Smooth muscle cell (in vitro differentiated cells): ENCODE measurements around the gene TTL. TPM values are rescaled to one million over a fixed set of nuclear protein-coding genes. Genes with fewer than 3 reads are reported as not detected.
"Not testable (repeated sequence)": the region's sequence is repeated elsewhere in the genome, so short reads cannot be mapped to it uniquely, and the experiment has no call there.

Experiments used
- DNase-seq: peaks from one replicate; lab custom pipeline; 2025; ENCODE audit not compliant: unreplicated experiment; lab: John Stamatoyannopoulos, UW
- H2AFZ ChIP-seq: fragments of 200-600 bp; sonication (generic); 2 replicates; pipeline ENCODE4 v1.6.0; 2016; ENCODE audit warnings: antibody characterized with exemption, low read depth, mild to moderate bottlenecking
- H3F3A ChIP-seq: fragments of 200-600 bp; sonication (generic); 2 replicates; pipeline ENCODE4 v1.6.0; 2017; ENCODE audit warnings: antibody characterized with exemption, low read depth
- H3K27ac ChIP-seq: fragments of 200-600 bp; sonication (generic); 2 replicates; pipeline ENCODE4 v1.5.1; 2016; ENCODE audit warnings: low read depth, mild to moderate bottlenecking
- H3K27me3 ChIP-seq: fragments of 200-600 bp; sonication (generic); 2 replicates; pipeline ENCODE4 v1.6.1; 2016; ENCODE audit warnings: low read depth, mild to moderate bottlenecking
- H3K36me3 ChIP-seq: fragments of 200-600 bp; sonication (generic); 2 replicates; pipeline ENCODE4 v1.5.1; 2016; ENCODE audit warnings: low read depth
- H3K4me1 ChIP-seq: fragments of 200-600 bp; sonication (generic); 2 replicates; pipeline ENCODE4 v1.5.1; 2016; ENCODE audit warnings: low read depth
- H3K4me2 ChIP-seq: fragments of 200-600 bp; sonication (generic); 2 replicates; pipeline ENCODE4 v1.6.0; 2016; ENCODE audit warnings: mild to moderate bottlenecking
- H3K4me3 ChIP-seq: fragments of 200-600 bp; sonication (generic); 2 replicates; pipeline ENCODE4 v1.5.1; 2016; ENCODE audit warnings: mild to moderate bottlenecking
- H3K79me2 ChIP-seq: fragments of 200-600 bp; sonication (generic); 2 replicates; pipeline ENCODE4 v1.6.0; 2016; ENCODE audit warnings: low read depth, mild to moderate bottlenecking
- H3K9ac ChIP-seq: fragments of 200-600 bp; sonication (generic); 2 replicates; pipeline ENCODE4 v1.6.0; 2016; ENCODE audit warnings: low read depth
- H3K9me3 ChIP-seq: fragments of 200-600 bp; sonication (generic); replicated peaks from 2 replicates; pipeline ENCODE4 v1.5.1; 2016; ENCODE audit warnings: low read depth
- H4K20me1 ChIP-seq: fragments of 200-600 bp; sonication (generic); 2 replicates; pipeline ENCODE4 v1.6.0; 2016; ENCODE audit warnings: low read depth
- CTCF ChIP-seq: fragments of 200-600 bp; sonication (generic); IDR thresholded peaks from 2 replicates; pipeline ENCODE4 v1.5.1; 2017; ENCODE audit warnings: borderline replicate concordance, mild to moderate bottlenecking, antibody characterized with exemption; ENCODE audit not compliant: insufficient read depth, poor library complexity, severe bottlenecking
- WGBS: methylation state at CpG from one replicate; pipeline ENCODE4 v1.1.7; 2016; ENCODE audit warnings: low lambda C conversion rate; 5-methylcytosine and 5-hydroxymethylcytosine counted together
- polyA plus RNA-seq: library from polyadenylated mRNA; unstranded; fragments of >200 nt; fragmentation: Nextera tagmentation; extraction: Ambion mirVana; gene quantifications from 2 replicates; pipeline ENCODE4 v1.2.1, GENCODE V29; 2016
- total RNA-seq: library from RNA; depleted of rRNA; stranded (reverse); fragments of >200 nt; gene quantifications from 2 replicates; pipeline ENCODE4 v1.2.3, GENCODE V29; 2014

TTL gene
- total and polyA plus RNA-seq, 2 experiments from 2014 or later = 33.2 to 36.7 TPM

- DNase-seq = no peak
- Histone ChIP-seq H3K36me3 (peaks cover 12% of the 10 kb centered on the region), H3F3A (no peaks in the 10 kb centered on the region), H3K9ac (no peak overlapping the region), H2AFZ (no peak overlapping the region), H4K20me1 (no peaks in the 10 kb centered on the region), H3K9me3 (no peaks in the 10 kb centered on the region), H3K4me2 (no peak overlapping the region), H3K27me3 (no peaks in the 10 kb centered on the region), H3K4me1 (peaks cover under 1% of the 10 kb centered on the region), H3K4me3 (no peak overlapping the region), H3K79me2 (peaks cover 15% of the 10 kb centered on the region), H3K27ac (no peak overlapping the region)
- no peak for TF ChIP-seq CTCF
- 97% methylated on average over 2 of the region's 2 CpGs for WGBS
Measured at GRCh38 chr2:112548980-112549379, 67.0 kb downstream of the TTL start.

DNA sequence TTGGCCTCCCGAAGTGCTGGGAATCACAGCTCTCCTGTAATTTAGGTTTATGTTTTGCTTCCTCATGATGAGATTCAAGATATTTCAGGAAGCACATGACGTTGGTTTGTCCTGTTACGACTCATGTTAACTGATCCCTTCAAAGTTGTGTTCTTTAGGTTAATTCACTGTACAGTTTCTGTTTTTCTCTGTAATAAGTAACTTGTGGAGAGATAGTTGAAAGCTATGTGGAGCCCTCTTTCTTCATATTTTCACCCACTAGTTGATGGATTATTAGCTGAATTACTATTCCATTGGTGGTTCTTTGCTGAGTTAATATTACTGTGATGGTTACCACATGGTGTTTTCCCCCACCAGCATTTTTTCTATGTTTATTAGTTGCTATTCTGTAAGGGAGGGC lies 84.1 kb downstream of the TTL start:
- H3K36me3 ChIP-seq = peaks cover 25% of the 10 kb centered on the region
- no peaks in the 10 kb centered on the region for H3K4me1 ChIP-seq
- 94% methylated on average over 3 of the region's 3 CpGs for WGBS
- no peak for TF ChIP-seq CTCF
- H4K20me1 ChIP-seq = no peaks in the 10 kb centered on the region
- no peaks in the 10 kb centered on the region for H3K79me2 ChIP-seq
- no peak overlapping the region for H3K9ac ChIP-seq
- DNase-seq = no peak
- no peaks in the 10 kb centered on the region for H3F3A ChIP-seq
- no peak overlapping the region for H3K4me2 ChIP-seq
- no peaks in the 10 kb centered on the region for H3K27me3 ChIP-seq
- no peak overlapping the region for H2AFZ ChIP-seq
- H3K9me3 ChIP-seq = no peaks in the 10 kb centered on the region
- no peak overlapping the region for H3K4me3 ChIP-seq
- no peak overlapping the region for H3K27ac ChIP-seq

GRCh38 chr2:112566508-112566907 lies 84.6 kb downstream of the TTL start:
- H3K27ac ChIP-seq, H3K9ac ChIP-seq, H2AFZ ChIP-seq, H3K9me3 ChIP-seq, H3K27me3 ChIP-seq, H4K20me1 ChIP-seq, H3F3A ChIP-seq, H3K79me2 ChIP-seq, H3K4me2 ChIP-seq, DNase-seq, H3K4me3 ChIP-seq, H3K4me1 ChIP-seq: not testable (repeated sequence)
- 97% methylated on average over 5 of the region's 5 CpGs for WGBS
- peaks cover 21% of the 10 kb centered on the region for H3K36me3 ChIP-seq

DNA sequence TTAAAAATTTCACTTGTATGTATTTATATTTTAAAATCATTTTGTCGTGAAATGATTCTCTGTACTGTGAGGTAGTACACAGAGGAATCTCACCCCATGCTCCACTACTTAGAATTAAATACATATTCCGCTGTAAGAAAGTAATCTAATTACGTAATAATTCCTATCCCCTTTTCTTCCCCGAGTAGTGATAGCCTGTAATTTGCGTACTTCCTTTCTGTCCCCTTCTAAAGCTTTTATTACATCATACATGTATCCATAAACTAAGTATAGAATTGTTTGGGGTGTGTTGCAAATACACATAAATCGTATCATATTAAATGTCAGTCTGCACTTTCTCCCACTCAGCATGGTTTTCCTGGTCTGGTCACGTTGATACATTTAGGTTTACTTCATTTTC lies 90.0 kb downstream of the TTL start:
- Histone ChIP-seq H3K4me1 (no peaks in the 10 kb centered on the region), H3K27me3 (no peaks in the 10 kb centered on the region), H2AFZ (no peak overlapping the region), H3K9me3 (no peaks in the 10 kb centered on the region), H3F3A (no peaks in the 10 kb centered on the region), H3K79me2 (no peaks in the 10 kb centered on the region), H4K20me1 (no peaks in the 10 kb centered on the region), H3K27ac (no peak overlapping the region), H3K36me3 (peaks cover 24% of the 10 kb centered on the region), H3K9ac (no peak overlapping the region), H3K4me2 (no peak overlapping the region), H3K4me3 (no peak overlapping the region)
- no peak for DNase-seq
- WGBS = 90% methylated on average over 7 of the region's 7 CpGs
- no peak for TF ChIP-seq CTCF
